Measurements from ENCODE around the gene BEND5. TPM values are rescaled to one million over a fixed set of nuclear protein-coding genes. Genes with fewer than 3 reads are reported as not detected.

Gene BEND5
- total and polyA plus RNA-seq, 2 of the 8 experiments (the other 6 are each of a cell fraction or from before 2014, with no cell fraction given) = 3.8 to 7.5 TPM

GRCh38 chr1:48773133-48773532 is 3.6 kb downstream of the BEND5 start:
- Histone ChIP-seq H3K4ac (replicated peaks; ENCODE audit: insufficient read length, low read depth, low read length) (no peak overlapping the region), H3K79me2 (ENCODE audit: control insufficient read depth in 1 of 2, insufficient read depth in 2 of 2, low read length in 2 of 2) (peaks cover 0 to 3% of the 10 kb centered on the region in 2 experiments; a peak in 1 of 4 replicates), H2BK120ac (replicated peaks; ENCODE audit: low read depth, low read length) (no peak overlapping the region), H4K5ac (ENCODE audit: insufficient read length, low read depth, low read length) (no peak overlapping the region), H3K36me3 (ENCODE audit: control insufficient read depth in 2 of 4, insufficient read depth in 4 of 4, low read length in 3 of 4) (peaks cover 0 to 7% (median 0%) of the 10 kb centered on the region in 4 experiments; a peak in 1 of 8 replicates), H2BK15ac (ENCODE audit: low read length) (no peak overlapping the region), H3K4me3 (ENCODE audit: extremely low read depth in 1 of 4, insufficient read depth in 2 of 4, low read depth in 3 of 4, low read length in 4 of 4) (no peak overlapping the region), H3K27me3 (replicated peaks in 1 of 4; ENCODE audit: control insufficient read depth in 3 of 4, extremely low read depth in 1 of 4, insufficient read depth in 3 of 4, low read length in 3 of 4) (no peaks in the 10 kb centered on the region), H3K4me2 (ENCODE audit: insufficient read depth in 1 of 2, low read depth in 2 of 2, low read length in 2 of 2) (no peak overlapping the region), H2AK5ac (ENCODE audit: low read depth, low read length) (no peak overlapping the region), H3K27ac (ENCODE audit: low read depth, low read length) (no peak overlapping the region), H3K18ac (ENCODE audit: extremely low read depth, low read length) (no peak overlapping the region), H3K23ac (ENCODE audit: insufficient read length) (no peak overlapping the region), H3K9ac (replicated peaks in 1 of 4; ENCODE audit: extremely low read depth in 1 of 4, low read depth in 3 of 4, low read length in 3 of 4) (no peak overlapping the region), H4K91ac (replicated peaks; ENCODE audit: insufficient read length, low read length) (no peak overlapping the region), H2BK12ac (ENCODE audit: low read depth, low read length) (no peak overlapping the region), H3K23me2 (ENCODE audit: low read depth, low read length) (peaks cover 12% of the 10 kb centered on the region; the same call in 1 of the 2 replicates), H3K4me1 (replicated peaks in 1 of 4; ENCODE audit: control insufficient read depth in 3 of 4, insufficient read depth in 4 of 4, low read length in 3 of 4) (peaks cover 0 to 4% (median 2%) of the 10 kb centered on the region in 4 experiments; a peak in 2 of 7 replicates), H2BK20ac (ENCODE audit: low read length) (no peak overlapping the region), H3K14ac (ENCODE audit: insufficient read length) (no peak overlapping the region), H2BK5ac (ENCODE audit: low read depth, low read length) (no peak overlapping the region), H2AFZ (ENCODE audit: low read length) (no peak overlapping the region), H4K8ac (ENCODE audit: extremely low read depth, insufficient read depth, low read length) (no peak overlapping the region), H3K9me3 (ENCODE audit: insufficient read depth in 2 of 2, low read depth in 1 of 2, low read length in 1 of 2) (no peaks in the 10 kb centered on the region), H3K56ac (replicated peaks; ENCODE audit: insufficient read length, low read depth, low read length) (no peak overlapping the region), H4K20me1 (replicated peaks in 1 of 2; ENCODE audit: control insufficient read depth in 1 of 2, insufficient read depth in 2 of 2, low read length in 2 of 2) (no peaks in the 10 kb centered on the region), H3K79me1 (ENCODE audit: low read depth, low read length) (peaks cover 2% of the 10 kb centered on the region; the same call in 1 of the 2 replicates)
- ChIA-PET POLR2A (ENCODE audit: partially characterized antibody) (interaction anchor here (1.3 kb wide), 1 partner anchor 8 kb away, joined by 3 read pairs; no protein-coding TSS in a partner anchor), CTCF (ENCODE audit: partially characterized antibody) (interaction anchor here (1.0 to 2.4 kb wide), 3 partner anchors 12 to 93 kb away, joined by 4 to 7 read pairs (median 4); no protein-coding TSS in a partner anchor)
- FAIRE-seq (no peak), DNase-seq (ENCODE audit: low read depth in 1 of 2, low spot score in 2 of 2) (no peak)
- WGBS, 2 experiments (ENCODE audit: extremely low coverage in 1 of 2, insufficient coverage in 1 of 2, insufficient read length in 1 of 2, insufficient replicate concordance in 2 of 2, low coverage in 1 of 2, low lambda C conversion rate in 2 of 2, missing lambda C conversion rate in 1 of 2) = 88% methylated on average over 1 of the region's 1 CpG; no CpG with 5 or more reads in 1 of the 2 experiments
- TF ChIP-seq BRCA1 (IDR thresholded peaks at IDR 0.05; ENCODE audit: low read depth, low read length) = no peak

All from H1 (cell line).